Measurements from ENCODE around the gene SP3.

DNA sequence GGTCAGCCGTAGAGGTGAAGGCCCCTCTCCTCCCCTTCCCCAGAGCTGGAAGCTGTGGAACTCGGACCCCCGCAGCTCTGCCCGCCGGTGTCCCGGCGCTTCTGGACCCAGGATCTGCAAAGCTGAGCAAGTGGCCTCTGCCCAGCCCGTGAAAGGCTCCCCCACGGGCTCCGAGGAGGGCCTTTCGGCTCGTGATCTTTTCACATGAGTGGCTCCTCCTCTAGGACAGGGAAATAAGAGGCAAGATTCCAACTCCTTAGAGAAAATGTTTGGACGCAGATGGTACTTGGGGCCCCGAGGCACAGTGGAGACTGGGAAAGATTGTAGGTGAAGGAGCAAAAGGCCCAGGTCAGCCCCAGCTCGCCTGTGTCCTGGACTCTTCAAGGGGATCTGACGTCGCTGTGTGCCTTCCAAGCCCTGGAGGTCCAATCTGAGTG, 48.2 kb upstream of the SP3 start:
- TF ChIP-seq CTCF (IDR thresholded peaks at IDR 0.05) (no peak), TCF7L2 (IDR thresholded peaks at IDR 0.05; ENCODE audit: low read depth, low read length) (no peak), POLR2AphosphoS5 (IDR thresholded peaks at IDR 0.05; ENCODE audit: low read depth, low read length) (no peak), REST (IDR thresholded peaks at IDR 0.05; ENCODE audit: insufficient read depth in 1 of 2, low read depth in 2 of 2, low read length in 1 of 2) (no peak)

Measured in Panc1 (cell line).